HFFc6 (cell line): ENCODE measurements around the gene SEPTIN11. TPM values are rescaled to one million over a fixed set of nuclear protein-coding genes. Genes with fewer than 3 reads are reported as not detected.
A peak's percentile ranks its signal among the peaks of the same experiment; 100 is the strongest.
"Not testable (repeated sequence)": the region's sequence is repeated elsewhere in the genome, so short reads cannot be mapped to it uniquely, and the experiment has no call there.

Experiments
- DNase-seq: peaks from one replicate; pipeline ENCODE4 v3.0.0-alpha.2; 2018
- H3K27ac Mint-ChIP-seq: 2 replicates; pipeline ENCODE4 v1.8.0; 2020; ENCODE audit warnings: mild to moderate bottlenecking, mixed read lengths
- H3K27me3 Mint-ChIP-seq: 2 replicates; pipeline ENCODE4 v1.8.0; 2021; ENCODE audit warnings: mild to moderate bottlenecking, moderate library complexity, mixed read lengths; ENCODE audit not compliant: insufficient read depth
- H3K36me3 Mint-ChIP-seq: 2 replicates; pipeline ENCODE4 v1.8.0; 2021; ENCODE audit warnings: low read depth, mixed read lengths
- H3K4me1 Mint-ChIP-seq: 2 replicates; pipeline ENCODE4 v1.8.0; 2020; ENCODE audit warnings: low read depth, mixed read lengths
- H3K4me3 Mint-ChIP-seq: 2 replicates; pipeline ENCODE4 v1.8.0; 2020; ENCODE audit warnings: mild to moderate bottlenecking, moderate library complexity, mixed read lengths
- H3K9me3 Mint-ChIP-seq: 2 replicates; pipeline ENCODE4 v1.8.0; 2020; ENCODE audit warnings: mild to moderate bottlenecking, mixed read lengths
- CTCF ChIP-seq: fragments of 200-600 bp; sonication (generic); IDR thresholded peaks from 2 replicates; pipeline ENCODE4 v1.5.0; 2021; ENCODE audit warnings: antibody characterized with exemption, mild to moderate bottlenecking
- total RNA-seq, 6 experiments: library from RNA; stranded (reverse); fragmentation: NEBNext Ultra II Directional; extraction: Animal tissue kit (Norgen Biotek cat#: 25700); gene quantifications; 2 replicates in 1 of 6; 3 replicates in 5 of 6; pipeline ENCODE4 v1.2.3, GENCODE V29; 2021

Gene SEPTIN11
- total RNA-seq, 6 experiments from 2014 or later: 563 to 907 (median 620) TPM

GRCh38 chr4:76958891-76959290, 9.3 kb downstream of the SEPTIN11 start:
- DNase-seq: no peak
- H3K27ac Mint-ChIP-seq: peak overlapping the region; percentile 53; the same call in 1 of the 2 replicates
- H3K36me3 Mint-ChIP-seq: peaks cover 79% of the 10 kb centered on the region
- no peak overlapping the region for H3K4me3 Mint-ChIP-seq
- H3K9me3 Mint-ChIP-seq: no peaks in the 10 kb centered on the region; the same call in 1 of the 2 replicates
- H3K27me3 Mint-ChIP-seq: peaks cover 8% of the 10 kb centered on the region
- TF ChIP-seq CTCF: no peak
- H3K4me1 Mint-ChIP-seq: peaks cover 92% of the 10 kb centered on the region

GRCh38 chr4:76960014-76960413, 10.5 kb downstream of the SEPTIN11 start:
- H3K27me3 Mint-ChIP-seq: peaks cover 11% of the 10 kb centered on the region
- H3K27ac Mint-ChIP-seq: peak overlapping the region; percentile 52; the same call in 1 of the 2 replicates
- no peak for DNase-seq
- H3K36me3 Mint-ChIP-seq: peaks cover 78% of the 10 kb centered on the region
- peaks cover 4% of the 10 kb centered on the region; the same call in 1 of the 2 replicates for H3K9me3 Mint-ChIP-seq
- TF ChIP-seq CTCF: no peak
- peaks cover 90% of the 10 kb centered on the region for H3K4me1 Mint-ChIP-seq
- no peak overlapping the region; the same call in 1 of the 2 replicates for H3K4me3 Mint-ChIP-seq

GRCh38 chr4:76962406-76963130, 13.0 kb downstream of the SEPTIN11 start:
- Mint-ChIP-seq H3K27ac (peak overlapping the region; percentile 55), H3K9me3 (peaks cover 4% of the 10 kb centered on the region; the same call in 1 of the 2 replicates), H3K36me3 (peaks cover 73% of the 10 kb centered on the region), H3K27me3 (peaks cover 8% of the 10 kb centered on the region), H3K4me3 (no peak overlapping the region), H3K4me1 (peaks cover 84% of the 10 kb centered on the region)
- TF ChIP-seq CTCF: no peak
- DNase-seq: no peak

- DNase-seq: no peak
- H3K36me3 Mint-ChIP-seq: peaks cover 71% of the 10 kb centered on the region
- TF ChIP-seq CTCF: no peak
- H3K4me3 Mint-ChIP-seq: no peak overlapping the region
- H3K9me3 Mint-ChIP-seq: peaks cover 4% of the 10 kb centered on the region; the same call in 1 of the 2 replicates
- H3K27me3 Mint-ChIP-seq: peaks cover 3% of the 10 kb centered on the region; the same call in 1 of the 2 replicates
- peaks cover 81% of the 10 kb centered on the region for H3K4me1 Mint-ChIP-seq
- no peak overlapping the region for H3K27ac Mint-ChIP-seq
These were observed 13.7 kb downstream of the SEPTIN11 start for GRCh38 chr4:76963131-76963750.

GRCh38 chr4:76963927-76964326, 14.4 kb downstream of the SEPTIN11 start:
- not testable (repeated sequence) for H3K4me3 Mint-ChIP-seq, H3K27me3 Mint-ChIP-seq, DNase-seq, H3K9me3 Mint-ChIP-seq, H3K27ac Mint-ChIP-seq
- Mint-ChIP-seq H3K36me3 (peaks cover 71% of the 10 kb centered on the region), H3K4me1 (peaks cover 80% of the 10 kb centered on the region)

GRCh38 chr4:76964769-76965168, 15.2 kb downstream of the SEPTIN11 start:
- H3K27me3 Mint-ChIP-seq: peaks cover 3% of the 10 kb centered on the region; the same call in 1 of the 2 replicates
- H3K9me3 Mint-ChIP-seq: peaks cover 4% of the 10 kb centered on the region; the same call in 1 of the 2 replicates
- peaks cover 70% of the 10 kb centered on the region for H3K36me3 Mint-ChIP-seq
- no peak for TF ChIP-seq CTCF
- H3K4me3 Mint-ChIP-seq: no peak overlapping the region
- peak overlapping the region; percentile 4; the same call in 1 of the 2 replicates for H3K27ac Mint-ChIP-seq
- H3K4me1 Mint-ChIP-seq: peaks cover 82% of the 10 kb centered on the region
- DNase-seq: no peak
